GM19438 (cell line): ENCODE data around the gene IL36RN.

ENCODE experiments used
- ATAC-seq: cut with Tn5 transposase; IDR thresholded peaks from one replicate; pipeline ENCODE4 v1.9.1; 2021; ENCODE audit warnings: low read depth; ENCODE audit not compliant: unreplicated experiment

Gene IL36RN

GRCh38 chr2:113058998-113059960 is at the start of gene IL36RN:
Gene IL36RN (plus strand): TSS chr2:113059198. CDS start chr2:113059439, 241 bp downstream.
- no peak for ATAC-seq

GRCh38 chr2:113009622-113010021 is 49.4 kb upstream of the IL36RN start:
- no peak for ATAC-seq

GRCh38 chr2:113010088-113010487 is 48.9 kb upstream of the IL36RN start:
- no peak for ATAC-seq

GRCh38 chr2:113011108-113011507 is 47.9 kb upstream of the IL36RN start:
- no peak for ATAC-seq

- ATAC-seq = no peak
Observed at GRCh38 chr2:113012436-113013335, 46.3 kb upstream of the IL36RN start.

GRCh38 chr2:113013336-113013661 is 45.7 kb upstream of the IL36RN start:
- no peak for ATAC-seq

- ATAC-seq = no peak
Observed at GRCh38 chr2:113014067-113014466, 44.9 kb upstream of the IL36RN start.

- no peak for ATAC-seq
Observed at GRCh38 chr2:113015042-113015441, 44.0 kb upstream of the IL36RN start.

- no peak for ATAC-seq
Observed at GRCh38 chr2:113015655-113016054, 43.3 kb upstream of the IL36RN start.

- ATAC-seq = no peak
Observed at GRCh38 chr2:113018509-113018908, 40.5 kb upstream of the IL36RN start.

- ATAC-seq = no peak
Observed at GRCh38 chr2:113021312-113021711, 37.7 kb upstream of the IL36RN start.

- ATAC-seq = no peak
Observed at GRCh38 chr2:113024764-113025163, 34.2 kb upstream of the IL36RN start.

- ATAC-seq = no peak
Observed at GRCh38 chr2:113025737-113026136, 33.3 kb upstream of the IL36RN start.

GRCh38 chr2:113027691-113028090 is 31.3 kb upstream of the IL36RN start:
- ATAC-seq = no peak

GRCh38 chr2:113028112-113028511 is 30.9 kb upstream of the IL36RN start:
- ATAC-seq = no peak

GRCh38 chr2:113032737-113033136 is 26.3 kb upstream of the IL36RN start:
- no peak for ATAC-seq

GRCh38 chr2:113034016-113034415 is 25.0 kb upstream of the IL36RN start:
- no peak for ATAC-seq

- no peak for ATAC-seq
Observed at GRCh38 chr2:113036763-113037162, 22.2 kb upstream of the IL36RN start.

GRCh38 chr2:113038291-113038690 is 20.7 kb upstream of the IL36RN start:
- no peak for ATAC-seq

GRCh38 chr2:113039158-113039557 is 19.8 kb upstream of the IL36RN start:
- no peak for ATAC-seq

- no peak for ATAC-seq
Observed at GRCh38 chr2:113039719-113040118, 19.3 kb upstream of the IL36RN start.
